BE2C (cell line): Measurements from ENCODE around the gene PMEPA1.

Source experiments
- DNase-seq: peaks from one replicate; pipeline ENCODE4 v3.0.0-alpha.2; 2020
- H3K27me3 ChIP-seq: fragments of 250-450 bp; sonication (Bioruptor Pico); 2 replicates; pipeline ENCODE4 v1.5.1; 2020; ENCODE audit warnings: mild to moderate bottlenecking
- H3K36me3 ChIP-seq: fragments of 250-450 bp; sonication (Bioruptor Pico); 2 replicates; pipeline ENCODE4 v1.5.1; 2020; ENCODE audit warnings: mild to moderate bottlenecking
- H3K4me1 ChIP-seq: fragments of 250-450 bp; sonication (Bioruptor Pico); 2 replicates; pipeline ENCODE4 v1.5.1; 2020
- H3K4me3 ChIP-seq: 2 replicates; pipeline ENCODE4 v1.5.1; 2011; ENCODE audit warnings: low read depth, low read length
- H3K9me3 ChIP-seq: fragments of 250-450 bp; sonication (Bioruptor Pico); 2 replicates; pipeline ENCODE4 v1.5.1; 2020
- TF ChIP-seq, protein P1 (sequence below): IDR thresholded peaks from 2 replicates; pipeline ENCODE4 v1.5.1; 2012; ENCODE audit warnings: mild to moderate bottlenecking, low read depth, low read length

PMEPA1 gene

DNA sequence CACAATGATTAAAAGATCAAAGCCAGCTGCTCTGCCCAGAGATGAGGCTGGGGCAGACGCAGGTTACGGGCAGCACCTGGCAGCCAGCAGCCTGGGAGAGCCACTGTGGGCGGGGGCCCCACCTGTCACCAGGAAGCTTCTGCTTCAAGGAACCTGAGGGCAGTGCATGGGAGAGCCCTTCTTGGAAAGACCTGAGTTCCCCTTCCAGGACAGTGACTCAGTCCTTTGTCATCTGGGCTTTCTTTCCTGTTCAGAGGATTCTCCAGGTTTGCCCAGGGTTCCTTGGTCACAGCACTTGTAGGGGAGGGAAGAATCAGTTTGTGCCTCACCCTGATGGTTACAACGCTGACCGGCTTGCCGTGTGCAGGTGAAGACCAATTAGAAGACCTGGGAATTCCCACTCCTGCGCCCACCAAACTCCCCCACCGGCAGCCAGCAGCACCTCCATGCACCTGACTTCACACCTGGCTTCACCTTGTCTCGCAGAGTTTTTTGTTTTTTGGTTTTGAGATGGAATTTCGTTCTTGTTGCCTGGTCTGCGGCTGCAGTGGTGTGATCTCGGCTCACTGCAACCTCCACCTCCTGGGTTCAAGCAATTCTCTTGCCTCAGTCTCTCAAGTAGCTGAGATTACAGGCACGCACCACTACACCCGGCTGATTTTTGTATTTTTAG, 91.6 kb downstream of the PMEPA1 start:
- Histone ChIP-seq H3K27me3 (no peaks in the 10 kb centered on the region), H3K36me3 (no peaks in the 10 kb centered on the region), H3K4me3 (no peak overlapping the region), H3K9me3 (no peaks in the 10 kb centered on the region), H3K4me1 (no peaks in the 10 kb centered on the region)
- TF ChIP-seq, protein P1, sequence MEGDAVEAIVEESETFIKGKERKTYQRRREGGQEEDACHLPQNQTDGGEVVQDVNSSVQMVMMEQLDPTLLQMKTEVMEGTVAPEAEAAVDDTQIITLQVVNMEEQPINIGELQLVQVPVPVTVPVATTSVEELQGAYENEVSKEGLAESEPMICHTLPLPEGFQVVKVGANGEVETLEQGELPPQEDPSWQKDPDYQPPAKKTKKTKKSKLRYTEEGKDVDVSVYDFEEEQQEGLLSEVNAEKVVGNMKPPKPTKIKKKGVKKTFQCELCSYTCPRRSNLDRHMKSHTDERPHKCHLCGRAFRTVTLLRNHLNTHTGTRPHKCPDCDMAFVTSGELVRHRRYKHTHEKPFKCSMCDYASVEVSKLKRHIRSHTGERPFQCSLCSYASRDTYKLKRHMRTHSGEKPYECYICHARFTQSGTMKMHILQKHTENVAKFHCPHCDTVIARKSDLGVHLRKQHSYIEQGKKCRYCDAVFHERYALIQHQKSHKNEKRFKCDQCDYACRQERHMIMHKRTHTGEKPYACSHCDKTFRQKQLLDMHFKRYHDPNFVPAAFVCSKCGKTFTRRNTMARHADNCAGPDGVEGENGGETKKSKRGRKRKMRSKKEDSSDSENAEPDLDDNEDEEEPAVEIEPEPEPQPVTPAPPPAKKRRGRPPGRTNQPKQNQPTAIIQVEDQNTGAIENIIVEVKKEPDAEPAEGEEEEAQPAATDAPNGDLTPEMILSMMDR: no peak
- no peak for DNase-seq

DNA sequence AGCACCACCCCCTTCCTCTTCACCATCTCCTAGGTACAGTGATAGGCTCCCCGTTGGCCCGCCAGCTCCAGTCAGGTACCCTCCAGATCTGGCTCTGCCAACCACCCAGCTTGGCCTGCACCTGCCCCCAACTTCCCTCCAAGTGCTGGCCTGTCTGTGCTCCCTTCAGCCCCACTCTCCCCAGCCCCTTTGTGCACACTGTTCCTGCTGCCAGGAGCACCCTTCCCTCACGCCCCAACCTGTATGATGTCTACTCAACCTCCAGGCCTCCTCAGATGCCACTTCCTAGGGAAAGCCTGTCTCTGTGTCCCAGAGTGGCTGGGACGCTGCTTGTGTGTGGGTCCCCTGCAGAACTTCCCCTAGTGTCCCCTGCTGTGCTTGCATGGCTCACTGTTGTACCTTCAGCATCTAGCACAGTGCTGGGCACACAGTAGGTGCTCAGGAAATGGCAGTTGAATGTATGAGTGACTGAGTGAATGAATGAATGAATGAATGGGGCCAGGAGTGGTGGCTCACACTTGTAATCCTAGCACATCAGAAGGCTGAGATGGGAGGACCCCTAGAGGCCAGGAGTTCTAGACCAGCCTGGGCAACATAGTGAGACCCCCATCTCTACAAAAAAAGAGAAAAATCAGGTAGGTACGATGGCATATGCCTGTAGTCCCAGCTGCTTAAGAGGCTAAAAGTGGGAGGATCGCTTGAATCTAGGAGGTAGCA, 92.6 kb downstream of the PMEPA1 start:
- no peaks in the 10 kb centered on the region for H3K36me3 ChIP-seq
- H3K9me3 ChIP-seq: no peaks in the 10 kb centered on the region
- H3K4me3 ChIP-seq: no peak overlapping the region
- TF ChIP-seq, protein P1: no peak
- no peaks in the 10 kb centered on the region for H3K27me3 ChIP-seq
- H3K4me1 ChIP-seq: no peaks in the 10 kb centered on the region
- no peak for DNase-seq

DNA sequence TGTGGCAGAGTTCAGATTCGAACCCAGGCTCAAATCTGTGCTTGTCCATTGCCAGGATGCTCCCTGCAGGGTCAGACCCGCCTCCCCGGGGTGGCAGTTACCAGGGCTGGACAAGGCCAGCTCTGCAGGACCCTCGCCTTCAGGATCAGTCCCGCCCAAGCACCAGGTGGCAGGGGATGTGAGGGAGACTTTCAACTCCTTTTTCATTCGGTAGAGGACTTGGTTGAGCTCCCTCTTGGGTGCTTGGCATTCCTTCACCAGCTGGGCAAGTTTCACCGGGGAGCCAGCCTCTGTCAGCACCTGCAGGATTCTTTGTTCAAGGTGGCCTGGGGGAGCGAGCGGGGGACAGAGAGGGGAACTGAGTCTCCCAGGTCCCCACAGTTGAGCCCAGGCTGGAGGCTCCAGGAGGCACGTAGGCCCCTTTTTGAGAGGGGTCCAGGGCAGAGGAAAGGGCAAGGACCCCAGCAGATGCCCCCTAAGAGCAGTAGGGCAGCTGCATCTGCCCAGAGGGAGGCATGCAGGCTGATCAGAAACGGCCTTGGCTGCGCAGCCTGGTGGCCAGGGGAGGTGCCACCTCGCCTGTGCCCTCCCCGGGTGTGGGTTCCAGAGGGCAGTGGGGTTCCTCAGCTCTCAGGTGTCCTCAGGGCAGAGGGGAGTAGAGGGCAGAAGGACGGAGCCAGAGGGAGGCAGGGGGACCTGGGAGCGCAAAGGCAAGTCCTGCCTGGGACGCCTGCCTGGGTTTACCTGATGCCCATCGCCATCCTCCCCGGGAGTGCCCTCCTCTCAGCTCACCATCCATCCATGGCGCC, 93.5 kb downstream of the PMEPA1 start:
- no peaks in the 10 kb centered on the region for H3K27me3 ChIP-seq
- no peak overlapping the region for H3K4me3 ChIP-seq
- H3K36me3 ChIP-seq: no peaks in the 10 kb centered on the region
- TF ChIP-seq, protein P1: no peak
- no peak for DNase-seq
- no peaks in the 10 kb centered on the region for H3K4me1 ChIP-seq
- H3K9me3 ChIP-seq: no peaks in the 10 kb centered on the region

DNA sequence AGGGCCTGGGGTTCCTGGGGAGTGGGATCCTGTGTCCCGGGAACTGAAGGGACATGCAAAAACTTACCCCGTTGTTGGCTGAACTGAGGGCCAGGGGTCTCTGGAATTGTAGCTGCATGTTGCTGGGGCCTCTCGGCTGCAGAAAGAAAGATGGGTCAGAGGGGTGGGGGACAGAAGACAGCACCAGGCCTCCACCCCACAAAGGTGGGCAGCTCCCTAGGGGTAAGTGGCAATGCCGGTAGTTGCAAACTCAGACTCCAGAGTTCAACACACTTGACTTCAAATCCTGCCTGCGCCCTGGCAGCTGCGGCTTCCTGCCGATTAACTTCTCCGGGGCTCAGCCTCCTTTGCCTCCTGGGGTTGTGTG, 94.4 kb downstream of the PMEPA1 start:
- no peaks in the 10 kb centered on the region for H3K4me1 ChIP-seq

DNA sequence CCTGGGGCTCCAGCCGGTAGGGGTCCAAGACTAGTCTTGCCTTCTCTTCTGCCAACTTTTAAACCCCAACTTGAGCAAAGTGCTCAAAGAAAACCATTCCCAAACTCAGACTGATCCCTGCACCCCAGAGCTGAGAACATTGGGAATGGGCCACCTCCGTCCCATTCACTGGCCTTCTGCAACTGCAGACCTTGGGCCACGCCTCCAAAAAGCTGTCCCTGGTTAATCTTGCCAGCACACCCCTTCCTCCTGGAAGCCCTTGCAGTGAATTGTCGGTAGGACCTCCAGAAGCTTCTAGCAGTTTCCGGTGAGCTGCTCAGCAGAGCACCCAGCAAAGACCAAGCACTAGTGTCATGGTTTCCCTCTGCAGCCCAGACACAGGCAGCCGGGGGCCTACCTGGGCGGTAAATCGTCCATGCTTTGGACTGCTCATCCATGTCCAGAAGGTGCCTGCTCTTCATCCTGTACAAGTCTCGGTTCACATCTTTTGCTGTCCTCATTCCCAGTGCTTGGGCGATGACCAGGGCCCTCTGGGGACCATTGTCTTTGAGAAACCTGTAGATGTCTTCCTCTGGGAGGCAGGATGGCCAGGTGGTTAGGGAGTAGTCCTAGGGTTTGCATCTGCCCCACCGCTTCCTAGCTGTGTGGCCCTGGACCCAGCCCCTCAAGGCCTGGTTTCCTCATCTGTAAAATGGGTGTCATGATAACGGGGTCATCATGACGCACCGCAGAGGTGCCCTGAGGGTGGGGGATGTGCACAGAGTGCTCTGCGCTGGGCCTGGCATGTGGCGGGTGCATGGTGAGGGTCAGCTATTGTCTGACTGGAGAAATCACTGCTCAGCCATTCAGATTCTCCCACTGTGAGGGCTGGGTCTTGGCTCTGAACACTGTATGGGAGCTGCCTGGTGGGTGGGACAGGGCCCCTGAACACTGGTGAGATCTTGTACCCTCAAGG, 95.0 kb downstream of the PMEPA1 start:
- DNase-seq: no peak
- Histone ChIP-seq H3K9me3 (no peaks in the 10 kb centered on the region), H3K4me1 (no peaks in the 10 kb centered on the region), H3K4me3 (no peak overlapping the region), H3K27me3 (no peaks in the 10 kb centered on the region), H3K36me3 (no peaks in the 10 kb centered on the region)
- TF ChIP-seq, protein P1: no peak

More for the DNA sequence above, 94.4 kb downstream of the PMEPA1 start:
- DNase-seq: no peak
- TF ChIP-seq, protein P1: no peak
- no peaks in the 10 kb centered on the region for H3K36me3 ChIP-seq
- no peak overlapping the region for H3K4me3 ChIP-seq
- no peaks in the 10 kb centered on the region for H3K9me3 ChIP-seq
- H3K27me3 ChIP-seq: no peaks in the 10 kb centered on the region
